IgD-negative memory B cell (primary cell): ENCODE measurements around the gene REEP6. TPM values are rescaled to one million over a fixed set of nuclear protein-coding genes. Genes with fewer than 3 reads are reported as not detected.
"Not testable (repeated sequence)": the region's sequence is repeated elsewhere in the genome, so short reads cannot be mapped to it uniquely, and the experiment has no call there.

Experiments used
- H3K27ac Mint-ChIP-seq, 3 donors: one replicate each; pipeline ENCODE4 v1.8.0; 2020 to 2022; ENCODE audit warnings: mild to moderate bottlenecking in 3 of 3, mixed read lengths in 3 of 3, moderate library complexity in 1 of 3
- H3K27me3 Mint-ChIP-seq: one replicate; pipeline ENCODE4 v1.8.0; 2021; ENCODE audit warnings: mixed read lengths
- H3K36me3 Mint-ChIP-seq: one replicate; pipeline ENCODE4 v1.8.0; 2020; ENCODE audit warnings: mild to moderate bottlenecking, mixed read lengths
- H3K4me1 Mint-ChIP-seq, 3 donors: one replicate each; pipeline ENCODE4 v1.8.0; 2020 to 2022; ENCODE audit warnings: mixed read lengths in 3 of 3, mild to moderate bottlenecking in 1 of 3
- H3K4me3 Mint-ChIP-seq, 4 donors: one replicate each; pipeline ENCODE4 v1.8.0; 2020 to 2022; ENCODE audit warnings: mild to moderate bottlenecking in 4 of 4, mixed read lengths in 4 of 4, moderate library complexity in 3 of 4
- H3K9me3 Mint-ChIP-seq, 3 donors: one replicate each; pipeline ENCODE4 v1.8.0; 2020 to 2021; ENCODE audit warnings: mixed read lengths in 3 of 3, mild to moderate bottlenecking in 1 of 3
- polyA plus RNA-seq: library from polyadenylated mRNA; unstranded; fragments of 300-500 nt; fragmentation: Illumina TruSeq; gene quantifications from one replicate; pipeline ENCODE4 v1.2.3, GENCODE V29; 2021

REEP6 gene
- polyA plus RNA-seq, 1 donor from 2014 or later: 0.24 TPM

DNA sequence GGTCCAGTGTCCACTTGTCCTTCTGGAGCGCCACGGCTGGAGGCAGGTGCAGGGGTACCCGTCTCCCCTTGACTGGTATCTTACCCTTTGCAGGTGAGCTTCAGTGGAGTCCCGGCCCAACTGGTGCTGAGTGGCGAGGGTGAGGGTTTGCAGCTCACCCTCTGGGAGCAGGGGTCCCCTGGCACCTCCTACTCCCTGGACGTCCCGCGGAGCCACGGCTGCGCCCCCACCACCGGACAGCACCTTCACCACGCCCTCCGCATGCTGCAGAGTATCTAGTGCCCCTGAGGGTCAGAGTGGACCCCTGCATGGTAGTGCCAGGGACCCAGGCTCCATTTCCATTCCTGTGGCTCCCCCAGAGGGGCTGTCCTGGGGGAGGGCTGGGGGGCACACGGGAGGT, 44.0 kb downstream of the REEP6 start:
- Mint-ChIP-seq H3K9me3 (peaks cover 0 to 1% (median 0%) of the 10 kb centered on the region in 3 donors), H3K36me3 (no peaks in the 10 kb centered on the region), H3K4me3 (no peak overlapping the region), H3K27me3 (peaks cover 17% of the 10 kb centered on the region), H3K27ac (no peak overlapping the region), H3K4me1 (no peaks in the 10 kb centered on the region)

GRCh38 chr19:1535699-1536098, 44.7 kb downstream of the REEP6 start:
- Mint-ChIP-seq H3K27ac (peak overlapping the region in 1 of 3 donors; percentile 31), H3K27me3 (peaks cover 18% of the 10 kb centered on the region)
- not testable (repeated sequence) for H3K4me3 Mint-ChIP-seq, H3K4me1 Mint-ChIP-seq, H3K9me3 Mint-ChIP-seq, H3K36me3 Mint-ChIP-seq

GRCh38 chr19:1538978-1539377, 48.0 kb downstream of the REEP6 start:
- Mint-ChIP-seq H3K27ac (no peak overlapping the region), H3K36me3 (no peaks in the 10 kb centered on the region), H3K4me1 (peaks cover 0 to 2% (median 0%) of the 10 kb centered on the region in 3 donors), H3K4me3 (no peak overlapping the region), H3K27me3 (peaks cover 26% of the 10 kb centered on the region), H3K9me3 (peaks cover 0 to 1% (median 0%) of the 10 kb centered on the region in 3 donors)

DNA sequence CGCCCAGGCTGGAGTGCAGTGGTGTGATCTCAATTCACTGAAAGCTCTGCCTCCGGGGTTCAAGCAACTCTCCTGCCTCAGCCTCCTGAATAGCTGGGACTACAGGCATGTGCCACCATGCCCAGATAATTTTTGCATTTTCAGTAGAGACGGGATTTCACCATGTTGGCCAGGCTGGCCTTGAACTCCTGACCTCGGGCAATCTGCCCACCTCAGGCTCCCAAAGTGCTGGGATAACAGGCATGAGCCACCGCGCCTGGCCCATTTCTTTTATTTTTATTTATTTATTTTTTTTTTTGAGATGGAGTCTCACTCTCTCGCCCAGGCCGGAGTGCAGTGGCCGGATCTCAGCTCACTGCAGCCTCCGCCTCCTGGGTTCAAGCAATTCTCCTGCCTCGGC, 48.8 kb downstream of the REEP6 start:
- H3K27me3 Mint-ChIP-seq: peaks cover 26% of the 10 kb centered on the region
- not testable (repeated sequence) for H3K36me3 Mint-ChIP-seq, H3K9me3 Mint-ChIP-seq, H3K27ac Mint-ChIP-seq, H3K4me1 Mint-ChIP-seq, H3K4me3 Mint-ChIP-seq

GRCh38 chr19:1540365-1540925, 49.5 kb downstream of the REEP6 start:
- Mint-ChIP-seq H3K4me1 (peaks cover 0 to 2% (median 0%) of the 10 kb centered on the region in 3 donors), H3K27me3 (peaks cover 26% of the 10 kb centered on the region), H3K36me3 (no peaks in the 10 kb centered on the region), H3K27ac (no peak overlapping the region), H3K9me3 (no peaks in the 10 kb centered on the region), H3K4me3 (no peak overlapping the region)

Other genes starting within 250 kb of the REEP6 start
- gene ATP5F1D, start 249.4 kb upstream of the REEP6 start, polyA plus RNA-seq: 339 TPM
- gene MIDN, start 242.6 kb upstream of the REEP6 start, polyA plus RNA-seq: 4.8 TPM
- gene CIRBP, start 221.8 kb upstream of the REEP6 start, polyA plus RNA-seq: 377 TPM
- gene FAM174C, start 215.7 kb upstream of the REEP6 start, polyA plus RNA-seq: 115 TPM
- not detected for gene EFNA2, start 205.3 kb upstream of the REEP6 start, polyA plus RNA-seq
- gene NDUFS7, start 107.3 kb upstream of the REEP6 start, polyA plus RNA-seq: 233 TPM
- gene GAMT, start 89.6 kb upstream of the REEP6 start, polyA plus RNA-seq: 14.3 TPM
- gene DAZAP1, start 83.6 kb upstream of the REEP6 start, polyA plus RNA-seq: 7.2 TPM
- gene RPS15, start 52.8 kb upstream of the REEP6 start, polyA plus RNA-seq: 3,226 TPM
- gene APC2, start 41.1 kb upstream of the REEP6 start, polyA plus RNA-seq: 0.16 TPM
- gene C19orf25, start 12.0 kb upstream of the REEP6 start, polyA plus RNA-seq: 51.1 TPM
- not detected for gene PCSK4, start 831 bp upstream of the REEP6 start, polyA plus RNA-seq
- gene ADAMTSL5, start 21.8 kb downstream of the REEP6 start, polyA plus RNA-seq: 0.21 TPM
- gene PLK5, start 32.9 kb downstream of the REEP6 start, polyA plus RNA-seq: not detected
- gene MEX3D, start 77.1 kb downstream of the REEP6 start, polyA plus RNA-seq: 0.13 TPM
- gene MBD3, start 101.7 kb downstream of the REEP6 start, polyA plus RNA-seq: 16.4 TPM
- gene UQCR11, start 114.3 kb downstream of the REEP6 start, polyA plus RNA-seq: 487 TPM
- gene TCF3, start 161.4 kb downstream of the REEP6 start, polyA plus RNA-seq: 28.6 TPM